GM23338 (cell line): Measurements from ENCODE around the gene CLEC3B. TPM values are rescaled to one million over a fixed set of nuclear protein-coding genes. Genes with fewer than 3 reads are reported as not detected.

Source experiments
- ATAC-seq: fragments of 200-7000 bp; cut with Tn5 transposase; 3 replicates; pipeline ENCODE4 v1.9.1; 2020
- DNase-seq: peaks from one replicate; pipeline ENCODE4 v3.0.0-alpha.2; 2015; ENCODE audit warnings: low spot score
- H2AFZ ChIP-seq: fragments of 200-600 bp; sonication (generic); 2 replicates; pipeline ENCODE4 v1.8.0; 2016; ENCODE audit warnings: antibody characterized with exemption, mild to moderate bottlenecking, moderate library complexity
- H3F3A ChIP-seq: fragments of 200-600 bp; sonication (generic); replicated peaks from 2 replicates; pipeline ENCODE4 v1.8.0; 2017; ENCODE audit warnings: antibody characterized with exemption, mixed run types, low read depth
- H3K27ac ChIP-seq: fragments of 200-600 bp; sonication (generic); 2 replicates; pipeline ENCODE4 v1.6.1; 2016; ENCODE audit warnings: low read depth
- H3K27me3 ChIP-seq: fragments of 200-600 bp; sonication (generic); 2 replicates; pipeline ENCODE4 v1.8.0; 2016; ENCODE audit warnings: mild to moderate bottlenecking, mixed run types, moderate library complexity; ENCODE audit not compliant: insufficient read depth
- H3K36me3 ChIP-seq: fragments of 200-600 bp; sonication (generic); 2 replicates; pipeline ENCODE4 v1.8.0; 2016; ENCODE audit warnings: mild to moderate bottlenecking; ENCODE audit not compliant: insufficient read depth
- H3K4me1 ChIP-seq: fragments of 200-600 bp; sonication (generic); 2 replicates; pipeline ENCODE4 v1.8.0; 2016; ENCODE audit warnings: mild to moderate bottlenecking, moderate library complexity; ENCODE audit not compliant: insufficient read depth
- H3K4me2 ChIP-seq: fragments of 200-600 bp; sonication (generic); 2 replicates; pipeline ENCODE4 v1.7.1; 2017; ENCODE audit warnings: mixed run types
- H3K4me3 ChIP-seq: fragments of 200-600 bp; sonication (generic); 2 replicates; pipeline ENCODE4 v1.6.1; 2016; ENCODE audit warnings: mixed run types
- H3K79me2 ChIP-seq: fragments of 200-600 bp; sonication (generic); replicated peaks from 2 replicates; pipeline ENCODE4 v1.8.0; 2017; ENCODE audit warnings: mild to moderate bottlenecking; ENCODE audit not compliant: insufficient read depth
- H3K9me2 ChIP-seq: fragments of 200-600 bp; sonication (generic); 2 replicates; pipeline ENCODE4 v1.8.0; 2017; ENCODE audit not compliant: insufficient read depth
- H4K20me1 ChIP-seq: fragments of 200-600 bp; sonication (generic); replicated peaks from 2 replicates; pipeline ENCODE4 v1.8.0; 2017; ENCODE audit warnings: mild to moderate bottlenecking; ENCODE audit not compliant: insufficient read depth
- H3K27ac Mint-ChIP-seq: 2 replicates; pipeline ENCODE4 v1.8.0; 2020; ENCODE audit warnings: inconsistent platforms, mild to moderate bottlenecking, moderate library complexity, mixed read lengths
- H3K27me3 Mint-ChIP-seq: 3 replicates; pipeline ENCODE4 v1.8.0; 2022; ENCODE audit warnings: low read depth, mild to moderate bottlenecking, moderate library complexity, mixed read lengths, inconsistent platforms; ENCODE audit not compliant: insufficient read depth, poor library complexity
- H3K36me3 Mint-ChIP-seq: 3 replicates; pipeline ENCODE4 v1.8.0; 2021; ENCODE audit warnings: low read depth, mild to moderate bottlenecking, inconsistent platforms, moderate library complexity, mixed read lengths
- H3K4me1 Mint-ChIP-seq: 3 replicates; pipeline ENCODE4 v1.8.0; 2020; ENCODE audit warnings: mild to moderate bottlenecking, inconsistent platforms, mixed read lengths
- H3K4me3 Mint-ChIP-seq: 3 replicates; pipeline ENCODE4 v1.8.0; 2021; ENCODE audit warnings: moderate library complexity, mild to moderate bottlenecking, inconsistent platforms, mixed read lengths
- H3K9me3 Mint-ChIP-seq: 3 replicates; pipeline ENCODE4 v1.8.0; 2020; ENCODE audit warnings: moderate library complexity, mild to moderate bottlenecking, inconsistent platforms, mixed read lengths
- CREB1 ChIP-seq: fragments of 250-450 bp; sonication (Bioruptor Pico); IDR thresholded peaks from 2 replicates; pipeline ENCODE4 v1.5.0; 2020; ENCODE audit warnings: low read depth, mild to moderate bottlenecking, moderate library complexity
- EZH2 ChIP-seq: fragments of 200-600 bp; sonication (generic); IDR thresholded peaks from one replicate; pipeline ENCODE4 v1.8.0; 2017; ENCODE audit warnings: antibody characterized with exemption, mild to moderate bottlenecking, low read depth; ENCODE audit not compliant: unreplicated experiment
- EZH2phosphoT487 ChIP-seq: fragments of 200-600 bp; sonication (generic); IDR thresholded peaks from one replicate; pipeline ENCODE4 v1.8.1; 2018; ENCODE audit warnings: antibody characterized with exemption; ENCODE audit not compliant: unreplicated experiment
- JUNB ChIP-seq: IDR thresholded peaks from one replicate; pipeline ENCODE4 v1.6.1; 2016; ENCODE audit warnings: antibody characterized with exemption; ENCODE audit not compliant: unreplicated experiment
- NANOG ChIP-seq: IDR thresholded peaks from 2 replicates; pipeline ENCODE4 v1.6.1; 2016; ENCODE audit warnings: antibody characterized with exemption, borderline replicate concordance
- POLR2AphosphoS5 ChIP-seq: IDR thresholded peaks from 2 replicates; pipeline ENCODE4 v1.6.1; 2016; ENCODE audit warnings: antibody characterized with exemption, low read depth
- STAT1 ChIP-seq: IDR thresholded peaks from one replicate; pipeline ENCODE4 v1.6.1; 2016; ENCODE audit warnings: antibody characterized with exemption; ENCODE audit not compliant: unreplicated experiment
- ZNF114 ChIP-seq: fragments of 250-450 bp; sonication (Bioruptor Pico); IDR thresholded peaks from 2 replicates; pipeline ENCODE4 v1.5.0; 2020; ENCODE audit warnings: mild to moderate bottlenecking, moderate library complexity
- ZNF331 ChIP-seq: fragments of 250-450 bp; sonication (Bioruptor Pico); IDR thresholded peaks from 2 replicates; pipeline ENCODE4 v1.5.0; 2020; ENCODE audit warnings: low read depth, mild to moderate bottlenecking, moderate library complexity
- polyA plus RNA-seq: library from polyadenylated mRNA; unstranded; fragments of >200 nt; fragmentation: Nextera tagmentation; extraction: Ambion mirVana; gene quantifications from 2 replicates; pipeline ENCODE4 v1.2.1, GENCODE V29; 2016
- total RNA-seq: library from RNA; depleted of rRNA; stranded (reverse); fragments of >200 nt; shearing (Covaris generic); gene quantifications from 2 replicates; pipeline ENCODE4 v1.2.3, GENCODE V29; 2014
- TF ChIP-seq, protein P1 (sequence below): fragments of 250-450 bp; sonication (Bioruptor Pico); IDR thresholded peaks from 2 replicates; pipeline ENCODE4 v1.5.0; 2020; ENCODE audit warnings: mild to moderate bottlenecking, moderate library complexity
- TF ChIP-seq, protein P2 (sequence below): IDR thresholded peaks from 2 replicates; pipeline ENCODE4 v1.6.1; 2016; ENCODE audit warnings: antibody characterized with exemption
- TF ChIP-seq, protein P3 (sequence below), 2 experiments: fragments of 200-600 bp in 1 of 2; sonication (generic) in 1 of 2; conservative IDR thresholded peaks; 2 replicates each; pipeline versions ENCODE4 v1.5.1 to v1.6.1; 2016 to 2017; ENCODE audit warnings: antibody characterized with exemption in 2 of 2, low read depth in 2 of 2, mild to moderate bottlenecking in 2 of 2, moderate library complexity in 1 of 2
- TF ChIP-seq, protein P4 (sequence below): IDR thresholded peaks from one replicate; pipeline ENCODE4 v1.6.1; 2018; ENCODE audit warnings: antibody characterized with exemption; ENCODE audit not compliant: unreplicated experiment

Gene CLEC3B
- total and polyA plus RNA-seq, 2 experiments from 2014 or later = not detected

DNA sequence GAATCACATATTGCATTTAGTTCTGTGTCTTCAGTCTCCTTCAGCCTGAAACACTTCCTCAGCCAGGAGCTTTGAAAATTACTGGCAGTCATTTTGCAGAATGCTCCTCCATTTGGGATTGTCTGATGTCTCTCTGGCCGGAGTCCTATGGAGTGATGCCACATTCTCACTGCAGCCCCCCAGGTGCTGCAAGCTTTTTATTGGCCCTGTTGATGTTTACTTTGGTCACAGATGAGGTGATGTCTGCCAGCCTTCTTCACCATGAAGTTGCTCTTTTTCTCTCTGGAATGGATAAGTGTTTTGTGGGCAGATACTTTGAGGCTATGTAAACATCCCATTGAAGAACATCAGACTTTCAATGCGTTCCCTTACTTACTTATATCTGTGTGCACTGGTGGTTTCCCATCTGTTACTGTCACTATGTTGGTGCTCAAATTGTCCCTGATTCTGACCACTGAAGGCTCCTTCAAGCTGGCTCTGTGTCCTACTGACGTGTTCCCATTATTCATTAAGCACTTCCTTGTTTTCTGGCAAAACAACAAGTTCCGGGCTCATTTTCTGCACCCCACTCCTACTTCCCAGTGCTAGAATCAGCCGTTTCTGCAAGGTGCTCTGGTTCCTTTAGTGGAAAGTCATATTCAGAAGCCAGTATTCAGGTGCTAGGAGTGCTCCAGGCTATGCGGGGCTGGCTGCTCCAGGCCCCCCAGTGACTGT, 1.4 kb upstream of the CLEC3B start:
- H4K20me1 ChIP-seq = no peaks in the 10 kb centered on the region; the same call in 1 of the 2 replicates
- H3K27me3 ChIP-seq = no peaks in the 10 kb centered on the region
- Mint-ChIP-seq H3K27me3 (peaks cover 5% of the 10 kb centered on the region), H3K4me3 (no peak overlapping the region), H3K36me3 (no peaks in the 10 kb centered on the region), H3K27ac (no peak overlapping the region), H3K9me3 (no peaks in the 10 kb centered on the region), H3K4me1 (no peaks in the 10 kb centered on the region)
- DNase-seq (no peak), ATAC-seq (no peak)
- no peaks in the 10 kb centered on the region for H3K4me1 ChIP-seq
- H2AFZ ChIP-seq = no peak overlapping the region
- H3K9me2 ChIP-seq = no peaks in the 10 kb centered on the region
- no peak overlapping the region for H3K4me3 ChIP-seq
- no peak overlapping the region for H3K4me2 ChIP-seq
- H3K36me3 ChIP-seq = no peaks in the 10 kb centered on the region
- no peak overlapping the region for H3K27ac ChIP-seq
- H3K79me2 ChIP-seq = no peaks in the 10 kb centered on the region
- no peak for TF ChIP-seq ZNF114 (CRISPR knock-in tag)
- no peak for TF ChIP-seq EZH2phosphoT487
- TF ChIP-seq, protein P1, sequence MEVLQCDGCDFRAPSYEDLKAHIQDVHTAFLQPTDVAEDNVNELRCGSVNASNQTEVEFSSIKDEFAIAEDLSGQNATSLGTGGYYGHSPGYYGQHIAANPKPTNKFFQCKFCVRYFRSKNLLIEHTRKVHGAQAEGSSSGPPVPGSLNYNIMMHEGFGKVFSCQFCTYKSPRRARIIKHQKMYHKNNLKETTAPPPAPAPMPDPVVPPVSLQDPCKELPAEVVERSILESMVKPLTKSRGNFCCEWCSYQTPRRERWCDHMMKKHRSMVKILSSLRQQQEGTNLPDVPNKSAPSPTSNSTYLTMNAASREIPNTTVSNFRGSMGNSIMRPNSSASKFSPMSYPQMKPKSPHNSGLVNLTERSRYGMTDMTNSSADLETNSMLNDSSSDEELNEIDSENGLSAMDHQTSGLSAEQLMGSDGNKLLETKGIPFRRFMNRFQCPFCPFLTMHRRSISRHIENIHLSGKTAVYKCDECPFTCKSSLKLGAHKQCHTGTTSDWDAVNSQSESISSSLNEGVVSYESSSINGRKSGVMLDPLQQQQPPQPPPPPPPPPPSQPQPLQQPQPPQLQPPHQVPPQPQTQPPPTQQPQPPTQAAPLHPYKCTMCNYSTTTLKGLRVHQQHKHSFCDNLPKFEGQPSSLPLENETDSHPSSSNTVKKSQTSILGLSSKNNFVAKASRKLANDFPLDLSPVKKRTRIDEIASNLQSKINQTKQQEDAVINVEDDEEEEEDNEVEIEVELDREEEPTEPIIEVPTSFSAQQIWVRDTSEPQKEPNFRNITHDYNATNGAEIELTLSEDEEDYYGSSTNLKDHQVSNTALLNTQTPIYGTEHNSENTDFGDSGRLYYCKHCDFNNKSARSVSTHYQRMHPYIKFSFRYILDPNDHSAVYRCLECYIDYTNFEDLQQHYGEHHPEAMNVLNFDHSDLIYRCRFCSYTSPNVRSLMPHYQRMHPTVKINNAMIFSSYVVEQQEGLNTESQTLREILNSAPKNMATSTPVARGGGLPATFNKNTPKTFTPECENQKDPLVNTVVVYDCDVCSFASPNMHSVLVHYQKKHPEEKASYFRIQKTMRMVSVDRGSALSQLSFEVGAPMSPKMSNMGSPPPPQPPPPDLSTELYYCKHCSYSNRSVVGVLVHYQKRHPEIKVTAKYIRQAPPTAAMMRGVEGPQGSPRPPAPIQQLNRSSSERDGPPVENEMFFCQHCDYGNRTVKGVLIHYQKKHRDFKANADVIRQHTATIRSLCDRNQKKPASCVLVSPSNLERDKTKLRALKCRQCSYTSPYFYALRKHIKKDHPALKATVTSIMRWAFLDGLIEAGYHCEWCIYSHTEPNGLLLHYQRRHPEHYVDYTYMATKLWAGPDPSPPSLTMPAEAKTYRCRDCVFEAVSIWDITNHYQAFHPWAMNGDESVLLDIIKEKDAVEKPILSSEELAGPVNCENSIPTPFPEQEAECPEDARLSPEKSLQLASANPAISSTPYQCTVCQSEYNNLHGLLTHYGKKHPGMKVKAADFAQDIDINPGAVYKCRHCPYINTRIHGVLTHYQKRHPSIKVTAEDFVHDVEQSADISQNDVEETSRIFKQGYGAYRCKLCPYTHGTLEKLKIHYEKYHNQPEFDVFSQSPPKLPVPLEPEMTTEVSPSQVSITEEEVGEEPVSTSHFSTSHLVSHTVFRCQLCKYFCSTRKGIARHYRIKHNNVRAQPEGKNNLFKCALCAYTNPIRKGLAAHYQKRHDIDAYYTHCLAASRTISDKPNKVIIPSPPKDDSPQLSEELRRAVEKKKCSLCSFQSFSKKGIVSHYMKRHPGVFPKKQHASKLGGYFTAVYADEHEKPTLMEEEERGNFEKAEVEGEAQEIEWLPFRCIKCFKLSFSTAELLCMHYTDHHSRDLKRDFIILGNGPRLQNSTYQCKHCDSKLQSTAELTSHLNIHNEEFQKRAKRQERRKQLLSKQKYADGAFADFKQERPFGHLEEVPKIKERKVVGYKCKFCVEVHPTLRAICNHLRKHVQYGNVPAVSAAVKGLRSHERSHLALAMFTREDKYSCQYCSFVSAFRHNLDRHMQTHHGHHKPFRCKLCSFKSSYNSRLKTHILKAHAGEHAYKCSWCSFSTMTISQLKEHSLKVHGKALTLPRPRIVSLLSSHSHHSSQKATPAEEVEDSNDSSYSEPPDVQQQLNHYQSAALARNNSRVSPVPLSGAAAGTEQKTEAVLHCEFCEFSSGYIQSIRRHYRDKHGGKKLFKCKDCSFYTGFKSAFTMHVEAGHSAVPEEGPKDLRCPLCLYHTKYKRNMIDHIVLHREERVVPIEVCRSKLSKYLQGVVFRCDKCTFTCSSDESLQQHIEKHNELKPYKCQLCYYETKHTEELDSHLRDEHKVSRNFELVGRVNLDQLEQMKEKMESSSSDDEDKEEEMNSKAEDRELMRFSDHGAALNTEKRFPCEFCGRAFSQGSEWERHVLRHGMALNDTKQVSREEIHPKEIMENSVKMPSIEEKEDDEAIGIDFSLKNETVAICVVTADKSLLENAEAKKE = no peak
- TF ChIP-seq CREB1 (CRISPR knock-in tag) = no peak
- TF ChIP-seq EZH2 = no peak
- no peak for TF ChIP-seq JUNB
- TF ChIP-seq, protein P2, sequence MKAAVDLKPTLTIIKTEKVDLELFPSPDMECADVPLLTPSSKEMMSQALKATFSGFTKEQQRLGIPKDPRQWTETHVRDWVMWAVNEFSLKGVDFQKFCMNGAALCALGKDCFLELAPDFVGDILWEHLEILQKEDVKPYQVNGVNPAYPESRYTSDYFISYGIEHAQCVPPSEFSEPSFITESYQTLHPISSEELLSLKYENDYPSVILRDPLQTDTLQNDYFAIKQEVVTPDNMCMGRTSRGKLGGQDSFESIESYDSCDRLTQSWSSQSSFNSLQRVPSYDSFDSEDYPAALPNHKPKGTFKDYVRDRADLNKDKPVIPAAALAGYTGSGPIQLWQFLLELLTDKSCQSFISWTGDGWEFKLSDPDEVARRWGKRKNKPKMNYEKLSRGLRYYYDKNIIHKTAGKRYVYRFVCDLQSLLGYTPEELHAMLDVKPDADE = no peak
- no peak for TF ChIP-seq STAT1
- TF ChIP-seq, protein P3, sequence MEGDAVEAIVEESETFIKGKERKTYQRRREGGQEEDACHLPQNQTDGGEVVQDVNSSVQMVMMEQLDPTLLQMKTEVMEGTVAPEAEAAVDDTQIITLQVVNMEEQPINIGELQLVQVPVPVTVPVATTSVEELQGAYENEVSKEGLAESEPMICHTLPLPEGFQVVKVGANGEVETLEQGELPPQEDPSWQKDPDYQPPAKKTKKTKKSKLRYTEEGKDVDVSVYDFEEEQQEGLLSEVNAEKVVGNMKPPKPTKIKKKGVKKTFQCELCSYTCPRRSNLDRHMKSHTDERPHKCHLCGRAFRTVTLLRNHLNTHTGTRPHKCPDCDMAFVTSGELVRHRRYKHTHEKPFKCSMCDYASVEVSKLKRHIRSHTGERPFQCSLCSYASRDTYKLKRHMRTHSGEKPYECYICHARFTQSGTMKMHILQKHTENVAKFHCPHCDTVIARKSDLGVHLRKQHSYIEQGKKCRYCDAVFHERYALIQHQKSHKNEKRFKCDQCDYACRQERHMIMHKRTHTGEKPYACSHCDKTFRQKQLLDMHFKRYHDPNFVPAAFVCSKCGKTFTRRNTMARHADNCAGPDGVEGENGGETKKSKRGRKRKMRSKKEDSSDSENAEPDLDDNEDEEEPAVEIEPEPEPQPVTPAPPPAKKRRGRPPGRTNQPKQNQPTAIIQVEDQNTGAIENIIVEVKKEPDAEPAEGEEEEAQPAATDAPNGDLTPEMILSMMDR (conservative IDR thresholded peaks at IDR 0.05; ENCODE audit: low read depth in 2 of 2) = no peak
- no peak for TF ChIP-seq NANOG
- TF ChIP-seq POLR2AphosphoS5 = no peak
- TF ChIP-seq, protein P4, sequence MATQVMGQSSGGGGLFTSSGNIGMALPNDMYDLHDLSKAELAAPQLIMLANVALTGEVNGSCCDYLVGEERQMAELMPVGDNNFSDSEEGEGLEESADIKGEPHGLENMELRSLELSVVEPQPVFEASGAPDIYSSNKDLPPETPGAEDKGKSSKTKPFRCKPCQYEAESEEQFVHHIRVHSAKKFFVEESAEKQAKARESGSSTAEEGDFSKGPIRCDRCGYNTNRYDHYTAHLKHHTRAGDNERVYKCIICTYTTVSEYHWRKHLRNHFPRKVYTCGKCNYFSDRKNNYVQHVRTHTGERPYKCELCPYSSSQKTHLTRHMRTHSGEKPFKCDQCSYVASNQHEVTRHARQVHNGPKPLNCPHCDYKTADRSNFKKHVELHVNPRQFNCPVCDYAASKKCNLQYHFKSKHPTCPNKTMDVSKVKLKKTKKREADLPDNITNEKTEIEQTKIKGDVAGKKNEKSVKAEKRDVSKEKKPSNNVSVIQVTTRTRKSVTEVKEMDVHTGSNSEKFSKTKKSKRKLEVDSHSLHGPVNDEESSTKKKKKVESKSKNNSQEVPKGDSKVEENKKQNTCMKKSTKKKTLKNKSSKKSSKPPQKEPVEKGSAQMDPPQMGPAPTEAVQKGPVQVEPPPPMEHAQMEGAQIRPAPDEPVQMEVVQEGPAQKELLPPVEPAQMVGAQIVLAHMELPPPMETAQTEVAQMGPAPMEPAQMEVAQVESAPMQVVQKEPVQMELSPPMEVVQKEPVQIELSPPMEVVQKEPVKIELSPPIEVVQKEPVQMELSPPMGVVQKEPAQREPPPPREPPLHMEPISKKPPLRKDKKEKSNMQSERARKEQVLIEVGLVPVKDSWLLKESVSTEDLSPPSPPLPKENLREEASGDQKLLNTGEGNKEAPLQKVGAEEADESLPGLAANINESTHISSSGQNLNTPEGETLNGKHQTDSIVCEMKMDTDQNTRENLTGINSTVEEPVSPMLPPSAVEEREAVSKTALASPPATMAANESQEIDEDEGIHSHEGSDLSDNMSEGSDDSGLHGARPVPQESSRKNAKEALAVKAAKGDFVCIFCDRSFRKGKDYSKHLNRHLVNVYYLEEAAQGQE = no peak
- no peak for TF ChIP-seq ZNF331 (CRISPR knock-in tag)
- no peaks in the 10 kb centered on the region for H3F3A ChIP-seq
